ENCODE measurements around the gene SKA1. TPM values are rescaled to one million over a fixed set of nuclear protein-coding genes. Genes with fewer than 3 reads are reported as not detected.
"Not testable (repeated sequence)": the region's sequence is repeated elsewhere in the genome, so short reads cannot be mapped to it uniquely, and the experiment has no call there.

Gene SKA1
- total RNA-seq, 2 donors from 2014 or later, result 18.8 to 38.0 TPM

DNA sequence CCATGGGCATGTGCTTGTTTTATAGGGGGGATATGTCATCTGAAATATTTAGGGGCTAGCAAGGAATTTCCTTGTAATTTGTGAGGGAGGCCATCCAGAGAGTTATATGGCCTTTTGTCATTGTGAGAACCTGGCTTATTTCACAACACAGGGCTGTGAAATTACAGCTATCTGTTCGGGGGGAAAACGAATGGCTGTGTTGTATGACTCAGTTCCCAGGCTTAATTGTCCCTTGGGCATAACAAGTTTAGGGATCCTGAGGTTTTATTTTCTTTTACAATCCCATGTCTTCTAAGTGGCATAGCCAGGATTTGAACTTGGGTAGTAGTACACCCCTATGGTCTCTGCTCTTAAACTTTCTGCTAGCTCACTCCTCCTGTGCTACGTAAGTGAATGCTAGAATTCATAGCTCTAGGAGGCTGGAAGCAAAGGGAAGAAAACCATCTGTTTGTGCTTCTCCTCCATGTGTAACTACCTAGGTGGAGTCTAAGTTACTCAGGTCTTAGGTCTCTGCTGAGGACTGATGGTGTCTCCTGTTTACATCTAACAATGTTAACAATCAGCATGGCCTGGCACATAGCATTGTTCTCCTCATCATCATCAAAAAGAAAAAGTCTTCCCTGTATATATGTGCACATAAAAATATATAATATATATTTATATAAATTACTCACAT lies 53.8 kb downstream of the SKA1 start:
- no peak for ATAC-seq
- peaks cover 23 to 37% of the 10 kb centered on the region in 2 donors for H3K27me3 Mint-ChIP-seq

DNA sequence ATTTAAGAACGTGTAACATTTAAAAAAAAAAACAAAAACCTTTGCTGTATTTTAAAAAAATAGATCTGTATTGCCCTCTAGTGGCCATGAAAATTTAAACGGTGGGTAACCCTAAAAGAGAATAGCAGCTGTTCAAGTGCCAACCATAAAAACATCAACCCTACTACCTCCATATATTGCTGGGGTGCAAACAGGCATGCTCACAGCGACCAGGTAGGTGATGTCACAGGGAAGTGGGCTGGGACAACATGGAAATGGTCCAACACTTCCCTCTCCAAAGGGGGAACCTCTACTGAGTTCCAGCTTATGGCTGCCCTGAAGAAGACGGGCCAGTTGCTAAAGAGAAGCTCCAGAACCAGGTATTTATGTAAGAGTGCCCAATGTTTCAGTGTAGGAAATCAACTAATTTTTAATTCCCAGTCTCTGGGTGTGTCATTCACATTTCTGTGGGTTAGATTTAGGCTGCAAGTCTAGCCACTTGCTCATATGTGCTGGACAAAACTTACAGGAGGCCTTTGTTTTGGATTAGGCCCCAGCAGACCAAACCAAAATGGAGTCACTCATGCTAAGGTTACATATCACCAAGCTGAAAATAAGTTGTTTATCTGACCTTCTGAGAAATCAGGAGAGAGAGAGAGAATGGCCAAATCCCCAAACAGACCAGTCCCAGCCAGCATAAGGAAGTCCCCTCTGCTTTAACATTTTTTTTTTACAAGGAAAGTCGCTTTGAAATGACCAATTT lies 54.5 kb downstream of the SKA1 start:
- ATAC-seq (no peak), DNase-seq (ENCODE audit: low spot score) (no peak)
- peaks cover 22 to 33% of the 10 kb centered on the region in 2 donors for H3K27me3 Mint-ChIP-seq
- H3K36me3 Mint-ChIP-seq, result no peaks in the 10 kb centered on the region
- no peaks in the 10 kb centered on the region for H3K4me1 Mint-ChIP-seq (ENCODE audit: low read depth in 2 of 2)
- H3K27ac Mint-ChIP-seq, result no peak overlapping the region
- H3K4me3 Mint-ChIP-seq, result no peak overlapping the region
- H3K9me3 Mint-ChIP-seq, result no peaks in the 10 kb centered on the region

More for the DNA sequence above, 53.8 kb downstream of the SKA1 start:
- Mint-ChIP-seq H3K27ac (no peak overlapping the region), H3K4me1 (ENCODE audit: low read depth in 2 of 2) (no peaks in the 10 kb centered on the region), H3K9me3 (no peaks in the 10 kb centered on the region), H3K4me3 (no peak overlapping the region), H3K36me3 (no peaks in the 10 kb centered on the region)
- DNase-seq (ENCODE audit: low spot score), result no peak

DNA sequence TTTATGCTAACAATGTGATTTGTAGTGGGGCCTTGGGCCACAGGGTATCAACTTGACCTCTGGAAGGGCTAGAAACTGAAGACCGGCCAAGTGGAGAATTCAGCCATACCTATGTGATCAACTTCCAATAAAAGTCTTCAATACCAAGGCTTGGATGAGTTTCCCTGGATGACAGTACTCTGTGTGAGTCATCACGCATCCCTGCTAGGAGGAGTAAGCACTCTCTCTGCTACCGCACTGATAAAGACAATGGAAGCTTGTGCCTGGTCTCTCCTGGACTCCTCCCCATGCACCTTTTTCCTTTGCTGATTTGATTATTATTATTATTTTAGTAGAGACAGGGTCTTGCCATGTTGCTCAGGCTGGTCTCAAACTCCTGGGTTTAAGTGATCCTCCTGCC lies 58.1 kb downstream of the SKA1 start:
- DNase-seq (ENCODE audit: low spot score) (no peak), ATAC-seq (no peak)
- Mint-ChIP-seq H3K4me1 (ENCODE audit: low read depth in 2 of 2) (no peaks in the 10 kb centered on the region), H3K4me3 (no peak overlapping the region), H3K36me3 (no peaks in the 10 kb centered on the region), H3K9me3 (no peaks in the 10 kb centered on the region), H3K27me3 (peaks cover 13 to 17% of the 10 kb centered on the region in 2 donors), H3K27ac (no peak overlapping the region)

DNA sequence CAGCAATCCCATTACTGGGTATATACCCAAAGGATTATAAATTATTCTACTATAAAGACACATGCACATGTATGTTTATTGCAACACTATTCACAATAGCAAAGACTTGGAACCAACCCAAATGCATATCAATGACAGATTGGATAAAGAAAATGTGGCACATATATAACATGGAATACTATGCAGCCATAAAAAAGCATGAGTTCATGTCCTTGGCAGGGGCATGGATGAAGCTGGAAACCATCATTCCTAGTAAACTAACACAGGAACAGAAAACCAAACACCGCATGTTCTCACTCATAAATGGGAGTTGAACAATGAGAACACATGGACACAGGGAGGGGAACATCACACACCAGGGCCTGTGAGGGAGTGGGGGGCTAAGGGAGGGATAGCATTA lies 61.9 kb downstream of the SKA1 start:
- not testable (repeated sequence) for DNase-seq (ENCODE audit: low spot score); H3K4me3 Mint-ChIP-seq; H3K27ac Mint-ChIP-seq; H3K27me3 Mint-ChIP-seq; ATAC-seq; H3K4me1 Mint-ChIP-seq (ENCODE audit: low read depth in 2 of 2); H3K9me3 Mint-ChIP-seq; H3K36me3 Mint-ChIP-seq

DNA sequence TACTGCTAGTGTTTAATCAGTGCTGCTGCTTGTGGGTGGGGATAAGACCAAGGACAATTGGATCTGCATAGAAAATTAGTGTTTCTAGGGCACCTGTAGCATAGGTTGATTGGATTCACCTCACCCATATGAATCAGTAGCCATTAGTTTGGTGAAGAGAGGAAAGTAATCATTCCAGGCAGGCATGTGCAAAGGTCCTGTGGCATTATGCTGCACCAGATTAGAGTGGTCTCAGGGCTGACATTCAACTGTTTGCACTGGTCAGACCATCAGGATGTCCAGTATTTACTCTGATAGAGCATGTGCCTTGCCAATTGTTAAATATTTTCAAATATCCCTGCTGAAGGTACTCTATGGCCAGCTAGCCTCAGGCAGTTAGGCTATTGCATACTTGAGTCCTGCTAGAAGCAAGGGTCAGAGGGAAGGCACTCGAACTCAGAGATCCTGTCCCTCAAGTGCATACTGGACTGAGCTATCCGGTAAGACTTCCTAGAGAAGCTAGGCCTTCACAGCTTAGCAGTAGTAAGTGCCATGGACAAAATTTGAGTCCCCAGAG lies 64.7 kb downstream of the SKA1 start:
- ATAC-seq, result no peak
- DNase-seq (ENCODE audit: low spot score), result no peak
- H3K4me3 Mint-ChIP-seq, result no peak overlapping the region
- H3K27me3 Mint-ChIP-seq, result peaks cover 4 to 16% of the 10 kb centered on the region in 2 donors
- no peak overlapping the region for H3K27ac Mint-ChIP-seq
- no peaks in the 10 kb centered on the region for H3K4me1 Mint-ChIP-seq (ENCODE audit: low read depth in 2 of 2)
- H3K36me3 Mint-ChIP-seq, result no peaks in the 10 kb centered on the region
- no peaks in the 10 kb centered on the region for H3K9me3 Mint-ChIP-seq

DNA sequence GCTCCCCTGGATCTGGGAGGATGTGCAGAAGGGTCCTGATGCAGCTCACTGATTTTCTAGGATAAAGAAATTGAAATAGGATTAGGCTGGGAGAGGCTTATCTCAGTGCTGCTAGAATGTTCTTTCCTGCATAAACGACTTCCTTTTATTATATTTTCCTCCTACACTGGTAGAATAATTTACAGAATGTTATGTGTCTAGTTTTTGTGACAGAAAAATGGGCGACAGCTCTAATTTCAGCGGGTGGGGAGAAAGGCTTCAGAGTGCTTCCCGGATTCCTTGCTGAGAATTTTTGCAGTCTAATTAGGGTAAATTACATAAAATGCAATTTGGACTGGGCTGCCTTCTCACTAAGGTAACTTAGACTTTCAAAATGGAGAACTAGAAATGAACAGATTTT lies 66.2 kb downstream of the SKA1 start:
- no peaks in the 10 kb centered on the region for H3K36me3 Mint-ChIP-seq
- no peaks in the 10 kb centered on the region for H3K9me3 Mint-ChIP-seq
- DNase-seq (ENCODE audit: low spot score), result no peak
- peaks cover 3 to 23% of the 10 kb centered on the region in 2 donors for H3K27me3 Mint-ChIP-seq
- H3K4me1 Mint-ChIP-seq (ENCODE audit: low read depth in 2 of 2), result no peaks in the 10 kb centered on the region
- ATAC-seq, result no peak
- H3K27ac Mint-ChIP-seq, result no peak overlapping the region
- no peak overlapping the region for H3K4me3 Mint-ChIP-seq

DNA sequence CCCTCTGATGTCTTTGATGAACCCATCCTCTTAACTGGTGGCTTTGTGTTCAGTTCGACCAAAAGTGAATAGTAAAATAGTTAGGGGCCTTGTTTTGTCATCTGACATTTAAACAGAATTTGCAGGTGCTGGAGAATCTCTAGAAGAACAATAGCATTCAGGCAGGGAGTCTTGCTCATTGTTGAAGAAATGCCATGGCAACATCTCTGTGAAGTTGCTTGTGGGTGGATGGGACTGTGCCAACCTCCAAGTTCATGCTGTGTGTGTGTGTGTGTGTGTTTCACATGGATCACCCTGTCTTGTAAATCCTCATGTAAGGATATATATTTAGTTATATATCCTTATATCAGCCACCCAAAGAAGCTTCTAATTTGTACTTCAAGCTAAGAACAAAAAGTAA lies 66.7 kb downstream of the SKA1 start:
- no peak overlapping the region for H3K4me3 Mint-ChIP-seq
- no peak for ATAC-seq
- no peaks in the 10 kb centered on the region for H3K9me3 Mint-ChIP-seq
- no peak overlapping the region for H3K27ac Mint-ChIP-seq
- peaks cover 3 to 27% of the 10 kb centered on the region in 2 donors for H3K27me3 Mint-ChIP-seq
- no peak for DNase-seq (ENCODE audit: low spot score)
- no peaks in the 10 kb centered on the region for H3K36me3 Mint-ChIP-seq
- no peaks in the 10 kb centered on the region for H3K4me1 Mint-ChIP-seq (ENCODE audit: low read depth in 2 of 2)

Other genes with a start within 250 kb of the SKA1 start
- not detected for gene MYO5B, start 179.9 kb upstream of the SKA1 start, total RNA-seq
- under 1 TPM; 0.31 to 0.92 TPM for gene CFAP53, start 108.6 kb upstream of the SKA1 start, total RNA-seq
- 100 to 1,000 TPM; 101 to 129 TPM for gene MBD1, start 93.5 kb upstream of the SKA1 start, total RNA-seq
- 100 to 1,000 TPM; 108 to 162 TPM for gene CXXC1, start 87.4 kb upstream of the SKA1 start, total RNA-seq
- not detected for gene MAPK4, start 185.0 kb downstream of the SKA1 start, total RNA-seq

Data from natural killer cell treated with Interleukin-12 subunit alpha and Interleukin-12 subunit beta and Interleukin-15 and Interleukin-18, amount 100 ng/mL, for 72 hours (primary cell).